Colonic mucosa (tissue), 4 donors: ENCODE measurements around the gene OCLN. TPM values are rescaled to one million over a fixed set of nuclear protein-coding genes. Genes with fewer than 3 reads are reported as not detected.
"Not testable (repeated sequence)": the region's sequence is repeated elsewhere in the genome, so short reads cannot be mapped to it uniquely, and the experiment has no call there.

Source experiments
- DNase-seq: peaks from one replicate; pipeline ENCODE4 v3.0.0-alpha.2; 2020
- H3K27ac ChIP-seq: fragments of 200-600 bp; one replicate; pipeline ENCODE4 v1.8.0; 2021
- H3K27me3 ChIP-seq: fragments of 200-600 bp; one replicate; pipeline ENCODE4 v1.8.0; 2021
- H3K36me3 ChIP-seq: fragments of 200-600 bp; one replicate; pipeline ENCODE4 v1.8.0; 2021
- H3K4me1 ChIP-seq: fragments of 200-600 bp; one replicate; pipeline ENCODE4 v1.8.0; 2021; ENCODE audit warnings: mild to moderate bottlenecking
- H3K4me3 ChIP-seq: fragments of 200-600 bp; one replicate; pipeline ENCODE4 v1.8.0; 2021
- H3K9ac ChIP-seq, 2 donors: one replicate each; pipeline ENCODE4 v1.7.0; 2013; ENCODE audit warnings: control low read depth in 2 of 2, low read depth in 2 of 2, low read length in 2 of 2
- H3K9me3 ChIP-seq: fragments of 200-600 bp; one replicate; pipeline ENCODE4 v1.8.0; 2021
- intact Hi-C: fragments of 100-400 bp; cut with DNase I; formaldehyde crosslinking; loops from one replicate; pipeline ENCODE4 v1.14.1; 2022
- total RNA-seq, 2 donors: library from RNA; stranded (reverse); fragmentation: NEBNext Ultra II Directional in 1 of 2; extraction: Animal tissue kit (Norgen Biotek cat#: 25700) in 1 of 2; gene quantifications; one replicate each; pipeline ENCODE4 v1.2.1, GENCODE V29; 2021
- TF ChIP-seq, protein P1 (sequence below): fragments of 200-600 bp; IDR thresholded peaks from one replicate; pipeline ENCODE4 v1.8.0; 2022; ENCODE audit warnings: antibody characterized with exemption, mild to moderate bottlenecking
- donor health status: healthy.
- donor health status: DM: no; HTN: no; CAD: no.
- donor health status: DM: no; HTN: no; CAD: no.

OCLN gene
- total RNA-seq, 2 donors from 2014 or later, result 115 to 176 TPM

DNA sequence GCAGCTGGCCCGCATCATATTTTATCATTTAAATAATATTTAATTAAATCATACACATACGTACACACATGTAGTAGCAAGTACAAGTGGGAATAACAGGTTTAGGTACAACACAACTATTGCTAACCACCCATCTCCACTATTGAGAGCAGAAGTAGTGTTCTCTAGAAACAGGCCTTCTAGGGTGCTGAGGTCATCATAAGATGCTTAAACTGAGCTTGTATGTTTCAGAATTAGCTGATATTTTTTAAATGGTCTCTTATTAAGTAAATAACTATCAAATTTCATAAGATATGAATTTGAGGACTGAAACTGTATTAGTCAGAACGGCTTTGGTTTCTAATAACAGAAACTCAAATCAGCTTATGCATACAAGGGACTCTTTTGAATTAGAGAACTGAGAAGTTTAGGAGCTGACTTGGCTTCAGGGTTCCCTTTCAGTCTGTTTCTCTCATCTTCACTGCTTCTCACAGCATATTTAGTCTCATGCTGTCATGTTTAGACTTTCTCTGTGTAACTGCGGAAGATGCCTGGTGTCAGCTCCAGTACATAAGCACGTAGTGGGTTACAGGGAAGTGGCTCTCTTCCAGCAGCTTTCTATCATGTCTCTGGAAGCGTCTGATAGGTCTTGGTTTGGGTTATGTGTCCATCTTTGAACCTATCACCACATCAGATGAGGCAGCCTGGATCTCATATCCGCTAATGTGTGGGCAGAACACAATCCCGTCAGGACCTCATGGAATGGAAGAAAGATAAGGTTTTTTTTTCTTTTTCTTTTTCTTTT lies 25.0 kb upstream of the OCLN start:
- no peaks in the 10 kb centered on the region for H3K36me3 ChIP-seq
- intact Hi-C loops, result no loop called here
- H3K4me1 ChIP-seq, result no peaks in the 10 kb centered on the region
- TF ChIP-seq, protein P1, sequence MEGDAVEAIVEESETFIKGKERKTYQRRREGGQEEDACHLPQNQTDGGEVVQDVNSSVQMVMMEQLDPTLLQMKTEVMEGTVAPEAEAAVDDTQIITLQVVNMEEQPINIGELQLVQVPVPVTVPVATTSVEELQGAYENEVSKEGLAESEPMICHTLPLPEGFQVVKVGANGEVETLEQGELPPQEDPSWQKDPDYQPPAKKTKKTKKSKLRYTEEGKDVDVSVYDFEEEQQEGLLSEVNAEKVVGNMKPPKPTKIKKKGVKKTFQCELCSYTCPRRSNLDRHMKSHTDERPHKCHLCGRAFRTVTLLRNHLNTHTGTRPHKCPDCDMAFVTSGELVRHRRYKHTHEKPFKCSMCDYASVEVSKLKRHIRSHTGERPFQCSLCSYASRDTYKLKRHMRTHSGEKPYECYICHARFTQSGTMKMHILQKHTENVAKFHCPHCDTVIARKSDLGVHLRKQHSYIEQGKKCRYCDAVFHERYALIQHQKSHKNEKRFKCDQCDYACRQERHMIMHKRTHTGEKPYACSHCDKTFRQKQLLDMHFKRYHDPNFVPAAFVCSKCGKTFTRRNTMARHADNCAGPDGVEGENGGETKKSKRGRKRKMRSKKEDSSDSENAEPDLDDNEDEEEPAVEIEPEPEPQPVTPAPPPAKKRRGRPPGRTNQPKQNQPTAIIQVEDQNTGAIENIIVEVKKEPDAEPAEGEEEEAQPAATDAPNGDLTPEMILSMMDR, result no peak
- H3K27me3 ChIP-seq, result no peaks in the 10 kb centered on the region
- no peak overlapping the region for H3K9ac ChIP-seq
- no peaks in the 10 kb centered on the region for H3K9me3 ChIP-seq
- DNase-seq, result no peak
- no peak overlapping the region for H3K27ac ChIP-seq
- H3K4me3 ChIP-seq, result no peak overlapping the region

DNA sequence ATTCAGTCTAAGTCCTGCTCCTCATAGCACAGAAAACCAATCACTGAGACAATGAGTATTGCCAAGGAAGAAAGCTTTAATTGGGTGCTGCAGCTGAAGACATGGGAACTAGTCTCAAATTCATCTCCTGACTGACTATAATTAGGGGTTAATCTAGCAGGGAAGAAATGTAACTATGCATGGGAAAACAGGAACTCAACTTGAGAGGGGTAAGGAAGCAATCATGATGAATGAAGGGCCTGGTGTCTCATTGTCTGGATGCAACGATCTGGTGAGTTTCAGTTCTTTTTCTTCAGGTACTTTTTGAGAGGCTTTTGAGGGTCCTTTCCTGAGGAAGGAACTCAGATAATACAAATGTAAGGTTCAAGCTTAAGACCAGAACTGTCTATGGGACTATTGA lies 24.0 kb upstream of the OCLN start:
- no peaks in the 10 kb centered on the region for H3K36me3 ChIP-seq
- no peaks in the 10 kb centered on the region for H3K4me1 ChIP-seq
- TF ChIP-seq, protein P1, result no peak
- intact Hi-C loops, result no loop called here
- DNase-seq, result no peak
- no peak overlapping the region for H3K9ac ChIP-seq
- no peaks in the 10 kb centered on the region for H3K27me3 ChIP-seq
- H3K4me3 ChIP-seq, result no peak overlapping the region
- H3K27ac ChIP-seq, result no peak overlapping the region
- no peaks in the 10 kb centered on the region for H3K9me3 ChIP-seq

DNA sequence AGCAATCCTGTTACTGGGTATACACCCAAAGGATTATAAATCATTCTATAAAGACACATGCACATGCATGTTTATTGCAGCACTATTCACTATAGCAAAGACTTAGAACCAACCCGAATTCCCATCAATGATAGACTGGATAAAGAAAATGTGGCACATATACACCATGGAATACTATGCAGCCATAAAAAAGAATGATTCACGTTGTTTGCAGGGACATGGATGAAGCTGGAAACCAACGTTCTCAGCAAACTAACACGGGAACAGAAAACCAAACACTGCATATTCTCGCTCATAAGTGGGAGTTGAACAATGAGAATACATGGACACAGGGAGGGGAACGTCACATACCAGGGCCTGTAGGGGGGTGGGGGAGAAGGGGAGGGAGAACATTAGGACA lies 21.1 kb upstream of the OCLN start:
- intact Hi-C loops, H3K9me3 ChIP-seq, DNase-seq, H3K9ac ChIP-seq, H3K27me3 ChIP-seq, H3K36me3 ChIP-seq, H3K27ac ChIP-seq, H3K4me1 ChIP-seq, H3K4me3 ChIP-seq: not testable (repeated sequence)

DNA sequence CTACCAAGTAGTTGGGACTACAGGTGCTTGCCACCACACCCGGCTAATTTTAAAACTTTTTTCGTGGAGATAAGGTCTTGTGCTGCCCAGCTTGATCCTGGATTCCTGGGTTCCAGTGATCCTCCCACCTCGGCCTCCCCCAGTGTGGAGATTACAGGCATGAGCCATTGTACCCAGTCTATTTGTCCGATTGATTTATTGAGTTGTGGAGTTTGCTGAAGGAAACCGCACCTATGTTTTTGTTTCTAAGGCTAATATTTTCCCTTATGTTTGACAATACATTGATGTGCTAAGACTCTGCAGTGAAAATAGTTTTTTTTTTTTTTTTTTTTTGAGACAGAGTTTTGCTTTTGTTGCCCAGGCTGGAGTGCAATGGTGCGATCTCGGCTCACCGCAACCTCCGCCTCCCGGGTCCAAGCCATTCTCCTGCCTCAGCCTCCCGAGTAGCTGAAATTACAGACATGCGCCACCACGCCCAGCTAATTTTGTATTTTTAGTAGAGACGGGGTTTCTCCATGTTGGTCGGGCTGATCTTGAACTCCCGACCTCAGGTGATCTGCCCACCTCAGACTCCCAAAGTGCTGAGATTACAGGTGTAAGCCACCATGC lies 20.0 kb upstream of the OCLN start:
- H3K27me3 ChIP-seq, DNase-seq, H3K9me3 ChIP-seq, H3K27ac ChIP-seq, H3K4me3 ChIP-seq, H3K9ac ChIP-seq, H3K36me3 ChIP-seq, intact Hi-C loops, H3K4me1 ChIP-seq: not testable (repeated sequence)

DNA sequence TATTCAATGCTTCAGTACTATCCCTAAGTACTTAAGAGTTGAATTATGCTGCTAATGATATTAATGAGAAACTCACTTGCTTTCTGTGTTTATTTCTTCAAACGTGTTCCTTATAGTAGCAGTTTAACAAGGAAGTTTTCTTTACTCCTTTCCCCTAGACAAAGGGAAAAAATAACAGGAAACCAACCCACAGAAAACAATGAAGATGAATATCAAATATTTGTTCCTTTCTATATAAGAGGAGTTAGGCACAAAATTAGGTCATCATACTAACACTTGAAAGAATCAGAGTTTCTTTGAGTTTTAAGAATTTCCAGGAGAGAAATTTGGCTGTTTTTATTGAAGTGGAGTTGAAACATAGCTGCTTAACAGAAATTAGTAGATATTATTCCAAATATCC lies 15.4 kb upstream of the OCLN start:
- Histone ChIP-seq H3K9me3 (no peaks in the 10 kb centered on the region), H3K27ac (no peak overlapping the region), H3K4me3 (no peak overlapping the region), H3K27me3 (no peaks in the 10 kb centered on the region), H3K9ac (no peak overlapping the region), H3K36me3 (no peaks in the 10 kb centered on the region), H3K4me1 (no peaks in the 10 kb centered on the region)
- intact Hi-C loops, result no loop called here
- DNase-seq, result no peak
- TF ChIP-seq, protein P1, result no peak

DNA sequence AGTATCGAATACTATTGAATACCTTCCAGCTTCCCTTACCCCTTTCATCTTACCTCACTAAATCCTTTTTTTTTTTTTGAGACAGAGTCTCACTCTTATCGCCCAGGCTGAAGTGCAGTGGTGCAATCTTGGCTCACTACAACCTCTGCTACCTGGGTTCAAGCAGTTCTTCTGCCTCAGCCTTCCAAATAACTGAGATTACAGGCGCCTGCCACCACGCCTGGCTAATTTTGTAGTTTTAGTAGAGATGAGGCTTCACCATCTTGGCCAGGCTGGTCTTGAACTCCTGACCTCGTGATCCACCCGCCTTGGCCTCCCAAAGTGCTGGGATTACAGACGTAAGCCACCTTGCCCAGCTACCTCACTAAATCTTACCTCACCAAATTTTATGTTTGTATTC lies 14.3 kb upstream of the OCLN start:
- intact Hi-C loops, H3K27me3 ChIP-seq, H3K27ac ChIP-seq, H3K4me3 ChIP-seq, H3K9me3 ChIP-seq, DNase-seq, H3K4me1 ChIP-seq, H3K36me3 ChIP-seq, H3K9ac ChIP-seq: not testable (repeated sequence)

DNA sequence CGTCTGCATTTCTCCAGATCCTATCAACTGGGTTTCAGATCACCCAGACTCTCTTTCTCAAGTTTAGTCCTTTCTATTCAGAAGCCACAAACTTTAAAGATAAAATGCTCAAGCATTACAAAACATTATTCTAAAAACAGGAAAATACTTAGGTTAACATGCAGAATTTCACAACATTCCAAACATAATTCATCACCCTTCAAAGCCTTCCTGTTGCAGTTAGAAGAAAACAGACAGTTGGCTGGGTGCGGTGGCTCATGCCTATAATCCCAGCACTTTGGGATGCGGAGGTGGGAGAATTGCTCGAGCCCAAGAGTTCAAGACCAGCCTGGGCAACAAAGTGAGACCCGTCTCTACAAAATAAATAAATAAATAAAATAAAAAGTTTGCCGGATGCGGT lies 7.7 kb upstream of the OCLN start:
- H3K4me1 ChIP-seq, result no peaks in the 10 kb centered on the region
- H3K27ac ChIP-seq, result no peak overlapping the region
- DNase-seq, result no peak
- H3K4me3 ChIP-seq, result no peak overlapping the region
- H3K36me3 ChIP-seq, result no peaks in the 10 kb centered on the region
- H3K9ac ChIP-seq, result no peak overlapping the region
- H3K27me3 ChIP-seq, result no peaks in the 10 kb centered on the region
- TF ChIP-seq, protein P1, result no peak
- H3K9me3 ChIP-seq, result no peaks in the 10 kb centered on the region
- intact Hi-C loops, result no loop called here
